ENCODE results near the gene ATP9A.
"Not testable (repeated sequence)": the region's sequence is repeated elsewhere in the genome, so short reads cannot be mapped to it uniquely, and the experiment has no call there.

The ATP9A gene

DNA sequence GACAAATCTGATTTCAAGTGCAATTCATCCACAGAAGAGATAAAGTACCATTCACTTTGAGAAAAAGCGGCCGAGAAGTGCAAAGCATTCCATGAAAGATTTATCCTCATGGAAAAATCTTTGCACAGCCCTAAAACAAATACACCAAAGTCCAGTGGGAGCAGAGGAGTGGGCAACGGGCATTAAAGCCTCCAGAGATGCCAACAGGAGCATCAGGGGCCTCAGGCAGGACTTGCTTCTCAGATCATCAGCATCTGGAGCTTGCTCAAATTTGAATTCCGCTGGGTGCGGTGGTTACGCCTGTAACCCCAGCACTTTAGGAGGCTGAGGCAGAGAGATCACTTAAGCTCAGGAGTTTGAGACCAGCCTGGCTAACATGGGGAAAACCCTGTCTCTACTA lies 115.0 kb downstream of the ATP9A start:
- no peak for DNase-seq

DNA sequence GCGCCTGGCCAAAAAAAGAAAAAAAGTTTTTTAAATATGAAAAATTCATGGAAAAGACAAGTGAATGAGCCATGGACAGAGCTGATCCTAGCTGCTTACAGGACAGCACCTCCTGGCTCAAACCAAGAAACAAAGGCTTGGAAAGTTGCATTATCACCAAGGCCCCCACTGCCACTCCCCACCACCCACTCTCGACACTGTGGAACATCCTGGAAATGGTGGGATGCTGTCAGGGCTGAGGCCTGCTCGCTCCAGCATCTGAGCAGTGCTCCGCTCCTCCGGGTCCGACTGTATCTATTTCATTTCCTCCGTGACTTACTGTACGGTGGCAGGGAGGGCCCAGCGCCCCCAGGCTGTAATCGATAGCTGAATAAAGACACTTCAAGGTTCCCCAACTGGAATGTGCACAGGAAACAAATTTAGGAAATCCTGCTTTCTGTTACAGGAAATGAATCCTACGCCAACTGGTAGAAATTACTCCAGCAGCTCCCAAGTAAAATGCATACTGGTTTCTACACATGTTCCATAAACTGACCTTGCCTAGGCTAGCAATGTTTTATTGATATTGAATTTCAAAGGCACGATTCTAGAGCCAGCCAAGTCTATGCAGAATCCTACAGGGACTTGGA lies 116.2 kb downstream of the ATP9A start:
- no peak for DNase-seq

- DNase-seq = peak; percentile 69
Observed at GRCh38 chr20:51650685-51651134, 117.5 kb downstream of the ATP9A start.

GRCh38 chr20:51648571-51648947 lies 119.6 kb downstream of the ATP9A start:
- DNase-seq = no peak

GRCh38 chr20:51647674-51648570 lies 120.3 kb downstream of the ATP9A start:
- DNase-seq = no peak

- not testable (repeated sequence) for DNase-seq
Observed at GRCh38 chr20:51643810-51644209, 124.4 kb downstream of the ATP9A start.

- no peak for DNase-seq
Observed at GRCh38 chr20:51643390-51643789, 124.8 kb downstream of the ATP9A start.

DNA sequence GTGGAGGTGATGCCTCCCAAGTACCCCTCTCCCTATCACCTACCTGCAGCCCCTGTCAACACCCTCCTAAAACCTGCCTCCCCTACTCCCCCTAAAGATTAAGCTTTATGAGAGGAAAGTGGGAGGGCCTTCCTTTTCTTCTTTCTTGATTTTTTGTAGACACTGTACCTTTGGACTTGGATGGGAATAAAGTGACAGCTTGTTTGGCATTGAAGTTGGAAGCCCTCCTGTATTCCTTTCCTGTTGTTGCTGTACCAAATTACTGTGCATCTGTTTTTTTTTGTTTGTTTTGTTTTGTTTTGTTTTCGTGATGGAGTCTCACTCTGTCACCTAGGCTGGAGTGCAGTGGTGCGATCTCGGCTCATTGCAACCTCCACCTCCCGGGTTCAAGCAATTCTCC lies 126.3 kb downstream of the ATP9A start:
- DNase-seq = no peak

GRCh38 chr20:51640743-51641142 lies 127.4 kb downstream of the ATP9A start:
- DNase-seq = no peak

- DNase-seq = peak; percentile 62
Observed at GRCh38 chr20:51639206-51639832, 128.9 kb downstream of the ATP9A start.

- no peak for DNase-seq
Observed at GRCh38 chr20:51637241-51637640, 130.9 kb downstream of the ATP9A start.

DNA sequence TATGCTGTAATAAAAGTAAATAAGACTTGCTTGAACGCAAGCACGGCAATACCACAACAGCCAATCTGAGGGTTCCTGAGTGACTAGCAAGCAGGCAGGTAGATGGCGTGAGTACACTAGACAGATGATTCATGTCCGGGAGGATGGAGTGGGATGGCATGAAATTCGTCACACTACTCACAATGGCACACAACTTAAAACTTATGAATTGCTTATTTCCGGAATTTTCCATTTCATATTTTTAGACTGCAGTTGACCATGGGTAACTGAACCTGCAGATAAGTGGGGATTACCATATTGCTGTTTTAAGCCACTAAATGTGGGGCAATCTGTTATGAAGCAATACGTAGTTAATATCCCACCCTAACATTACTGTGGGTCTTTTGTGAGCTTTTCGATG lies 132.1 kb downstream of the ATP9A start:
- DNase-seq = no peak

DNA sequence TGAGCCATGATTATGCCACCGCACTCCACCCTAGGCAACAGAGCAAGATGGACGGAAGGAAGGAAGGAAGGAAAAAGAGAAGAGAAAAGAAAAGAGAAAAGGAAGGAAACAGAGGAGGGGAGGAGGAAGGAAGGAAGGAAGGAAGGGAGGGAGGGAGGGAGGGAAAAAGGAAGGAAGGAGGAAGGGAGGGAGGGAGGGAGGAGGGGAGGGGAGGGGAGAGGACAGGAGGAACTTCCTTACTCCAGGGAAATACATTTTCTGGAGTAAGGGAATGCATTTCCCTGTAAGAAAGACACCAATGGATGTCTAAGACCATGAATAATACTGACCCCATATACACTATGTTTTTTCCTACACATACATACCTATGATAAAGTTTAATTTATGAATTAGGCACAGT lies 132.5 kb downstream of the ATP9A start:
- DNase-seq = no peak

GRCh38 chr20:51634877-51635276 lies 133.3 kb downstream of the ATP9A start:
- DNase-seq = no peak

DNA sequence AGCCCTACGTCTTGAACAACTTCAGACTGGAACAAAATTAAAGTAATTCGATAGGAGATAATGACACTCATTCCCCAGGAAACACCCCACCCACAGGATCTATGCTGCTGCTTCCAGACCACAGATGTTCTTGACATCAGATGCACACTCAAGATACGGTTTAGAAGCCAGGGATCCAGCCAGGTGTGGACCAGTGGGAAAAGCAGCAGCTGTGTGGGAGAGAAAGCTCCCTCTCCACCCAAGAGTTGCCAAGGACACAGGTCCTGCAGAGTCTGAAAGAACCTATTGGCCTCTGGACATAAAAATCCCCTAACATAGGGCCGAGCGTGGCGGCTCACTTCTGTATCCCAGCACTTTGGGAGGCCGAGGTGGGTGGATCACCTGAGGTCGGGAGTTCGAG lies 133.9 kb downstream of the ATP9A start:
- no peak for DNase-seq

DNA sequence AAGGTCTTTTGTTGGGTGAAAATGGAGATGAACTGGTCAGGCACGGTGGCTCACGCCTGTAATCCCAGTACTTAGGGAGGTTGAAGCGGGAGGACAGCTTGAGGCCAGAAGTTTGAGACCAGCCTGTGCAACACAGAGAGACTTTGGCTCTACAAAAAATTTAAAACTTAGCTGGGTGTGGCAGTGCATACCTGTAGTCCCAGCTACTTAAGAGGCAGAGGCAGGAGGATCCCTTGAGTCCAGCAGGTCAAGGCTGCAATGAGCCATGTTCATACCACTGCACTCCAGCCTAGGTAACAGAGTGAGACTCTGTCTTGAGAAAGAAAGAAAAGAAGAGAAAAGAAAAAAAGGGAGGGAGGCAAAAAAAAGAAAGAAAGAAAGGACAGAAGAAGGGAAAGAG lies 134.8 kb downstream of the ATP9A start:
- DNase-seq = no peak

DNA sequence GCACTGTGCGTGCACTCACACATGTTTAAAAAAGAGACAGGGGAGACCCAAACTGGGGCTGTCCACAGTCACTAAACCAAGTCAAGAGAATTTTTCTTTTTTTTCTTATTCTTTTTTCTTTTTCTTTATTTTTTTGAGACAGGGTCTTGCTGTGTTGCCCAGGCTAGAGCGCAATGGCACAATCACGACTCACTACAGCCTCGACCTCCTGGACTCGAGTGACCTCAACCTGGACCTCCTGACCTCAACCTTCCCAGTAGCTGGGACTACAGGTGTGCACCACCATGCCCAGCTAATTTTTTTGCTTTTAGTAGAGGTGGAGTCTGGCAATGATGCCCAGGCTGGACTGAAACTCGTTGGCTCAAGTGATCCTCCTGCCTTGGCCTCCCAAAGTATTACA lies 136.2 kb downstream of the ATP9A start:
- DNase-seq = no peak

DNA sequence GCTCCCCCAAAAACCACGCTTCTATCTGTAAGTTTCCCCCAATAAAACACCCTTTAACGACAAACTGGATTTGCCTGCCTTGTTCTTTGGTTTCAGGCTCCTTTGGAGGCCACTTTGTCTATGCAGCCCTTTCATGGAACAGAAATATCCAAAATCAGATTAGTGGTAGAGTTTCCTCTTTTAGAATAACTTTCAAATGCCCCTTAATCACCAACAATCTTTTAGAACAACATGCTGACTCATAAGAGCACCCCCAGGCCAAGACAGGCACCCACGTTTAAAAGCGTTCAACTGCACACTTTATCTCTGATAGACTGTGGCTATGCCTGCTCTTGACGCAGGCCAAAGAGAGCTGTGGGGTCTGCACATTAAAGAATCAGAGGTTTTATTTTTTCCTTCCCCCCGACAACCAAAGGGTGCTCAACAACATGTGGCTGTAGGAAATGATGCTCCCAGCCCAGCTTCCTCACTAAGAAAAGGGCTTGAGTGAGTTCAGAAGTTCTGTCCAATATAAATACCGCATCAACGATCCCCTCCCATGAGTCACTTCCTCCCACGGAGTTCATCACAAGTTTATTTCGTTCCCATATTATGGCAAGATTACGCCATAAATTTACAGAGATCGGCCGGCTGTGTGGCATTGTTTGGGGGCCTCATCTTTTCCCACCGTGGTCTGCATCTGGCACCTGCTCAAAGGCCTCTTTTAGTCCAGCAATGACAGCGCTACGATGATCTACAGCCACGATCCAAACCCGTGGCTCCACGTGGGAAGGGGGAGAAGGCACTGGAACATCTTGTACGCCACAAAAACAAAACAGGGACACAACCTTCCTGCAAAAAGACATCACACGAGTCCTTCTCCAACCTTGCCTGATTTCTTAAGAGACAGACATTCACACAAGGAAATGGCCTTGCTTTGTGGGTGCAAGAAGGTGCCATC lies 136.9 kb downstream of the ATP9A start:
- peak; percentile 98 for DNase-seq

DNA sequence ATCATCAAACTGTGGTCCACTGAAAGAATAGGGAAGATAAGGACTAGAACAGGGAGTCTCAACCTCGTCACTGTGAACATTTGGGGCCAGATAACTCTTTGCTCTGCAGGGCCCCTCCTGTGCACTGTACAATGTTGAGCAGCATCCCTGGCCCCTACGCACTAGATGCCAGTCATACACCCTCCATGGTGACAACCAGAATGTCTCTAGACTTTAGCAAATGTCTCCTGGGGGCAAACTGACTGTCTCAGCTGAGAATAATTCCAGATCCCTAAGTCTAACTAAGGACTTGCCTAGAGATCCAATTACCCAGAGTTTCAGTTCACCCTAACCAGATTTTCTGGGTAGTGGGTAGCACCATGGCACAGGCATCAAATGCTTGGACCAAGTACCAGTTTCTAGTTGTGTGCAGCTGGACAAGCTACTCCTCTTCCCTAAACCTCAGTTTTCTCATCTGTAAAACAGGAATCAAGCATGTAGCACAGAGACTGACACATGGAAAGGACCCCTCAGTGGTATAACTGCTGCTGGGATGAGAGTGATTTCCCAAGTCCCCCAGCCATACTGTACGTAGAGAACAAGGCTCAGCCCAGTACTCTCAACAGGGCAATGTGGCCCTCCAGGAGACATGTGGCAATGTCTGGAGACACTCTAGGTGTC lies 138.7 kb downstream of the ATP9A start:
- no peak for DNase-seq

DNA sequence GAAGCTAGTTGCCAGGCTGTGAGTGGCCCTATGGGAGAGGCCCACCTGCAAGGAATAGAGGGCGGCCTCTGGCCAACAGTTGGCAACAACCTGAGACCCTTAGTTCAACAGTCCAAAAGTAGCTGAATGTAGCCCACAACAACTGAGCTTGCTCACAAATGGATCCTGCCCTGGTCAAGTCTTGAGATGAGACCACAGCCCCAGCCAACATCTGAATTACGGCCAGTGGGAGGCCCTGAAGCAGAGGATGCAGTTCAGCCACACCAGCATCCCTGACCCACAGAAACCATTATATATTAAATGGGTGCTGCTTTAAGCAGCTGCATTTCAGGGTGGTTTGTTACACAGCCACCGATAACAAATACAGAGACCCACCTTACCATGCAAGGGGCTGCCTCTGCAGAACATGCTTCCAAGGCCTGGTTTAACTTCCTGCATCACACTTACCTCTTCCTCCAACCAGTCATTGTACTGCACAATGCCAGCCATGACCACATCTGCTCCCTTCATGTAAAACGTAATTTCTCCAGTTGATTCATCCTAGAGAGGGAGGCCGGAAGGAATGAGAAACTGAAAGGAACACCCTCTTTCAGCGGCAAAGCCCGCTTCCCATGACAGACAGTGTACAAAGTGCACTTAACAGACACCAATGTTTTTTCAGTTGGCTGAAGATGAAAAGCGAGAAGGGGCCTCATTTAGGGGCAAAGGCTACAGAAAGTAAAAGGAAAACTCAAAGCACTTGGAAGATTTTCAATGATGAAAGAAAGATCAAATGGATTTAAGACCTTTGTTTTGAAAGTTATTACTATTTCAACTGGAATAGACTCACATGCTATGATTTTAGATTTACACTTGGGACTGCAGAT lies 139.4 kb downstream of the ATP9A start:
- DNase-seq = peak; percentile 69

DNA sequence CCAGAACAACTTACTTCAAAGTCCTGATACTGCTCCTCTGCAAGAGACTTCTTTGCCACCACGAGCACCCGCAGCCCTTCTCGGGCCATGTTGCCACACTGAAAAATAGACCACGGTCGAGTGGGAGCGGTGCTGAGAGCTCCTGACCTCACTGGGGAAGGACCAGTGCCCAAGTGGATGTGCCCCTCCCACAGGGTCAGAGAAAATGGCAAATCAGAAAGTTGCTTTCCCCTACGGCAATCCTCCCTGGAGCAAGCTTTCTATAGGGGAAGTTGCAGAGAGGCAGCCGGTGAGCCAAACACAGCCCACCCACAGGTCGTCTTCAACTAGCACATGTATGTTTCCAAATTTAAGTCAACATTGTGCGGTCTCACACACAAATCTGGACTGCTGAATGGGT lies 140.6 kb downstream of the ATP9A start:
- no peak for DNase-seq

Measured in fibroblast of skin of right quadriceps (primary cell).